GM12878 (cell line): ENCODE results near the gene OR5K1. TPM values are rescaled to one million over a fixed set of nuclear protein-coding genes. Genes with fewer than 3 reads are reported as not detected.

ENCODE experiments used
- ATAC-seq: fragments of 200-7000 bp; cut with Tn5 transposase; 3 replicates; pipeline ENCODE4 v1.9.1; 2020; ENCODE audit warnings: mild to moderate bottlenecking, moderate library complexity
- BruUV-seq: library from RNA; stranded (reverse); fragments of 400-500 nt; replicated peaks from 2 replicates; lab custom pipeline; 2021; lab: Mats Ljungman, UMichigan
- CTCF ChIA-PET: fragments of 300-600 bp; sonication (Branson Sonifier 250); formaldehyde crosslinking; extraction: SDS; loops from one replicate; lab custom pipeline; 2021; ENCODE audit warnings: inconsistent platforms; lab: Yijun Ruan, JAX
- POLR2A ChIA-PET: fragments of 350-600 bp; formaldehyde crosslinking; extraction: SDS; loops from one replicate; lab custom pipeline; 2021; ENCODE audit warnings: inconsistent platforms; lab: Charles Lee
- RAD21 ChIA-PET: fragments of 300-600 bp; sonication (Branson Sonifier 250); formaldehyde crosslinking; loops from one replicate; lab custom pipeline; 2023; ENCODE audit warnings: antibody characterized with exemption; ENCODE audit not compliant: unreplicated experiment; lab: Charles Lee
- SMC1A ChIA-PET: fragments of 300-600 bp; sonication (Branson Sonifier 250); formaldehyde crosslinking; loops from one replicate; lab custom pipeline; 2023; ENCODE audit not compliant: unreplicated experiment, uncharacterized antibody; lab: Charles Lee
- DNase-seq: peaks from one replicate; pipeline ENCODE4 v3.0.0-alpha.2; 2011; ENCODE audit warnings: low read depth, low spot score
- FAIRE-seq: peaks from 3 replicates; lab custom pipeline; 2011; peaks lifted over from hg19 to GRCh38; lab: Jason Lieb, UNC
- H2AFZ ChIP-seq: 2 replicates; pipeline ENCODE4 v1.6.0; 2011; ENCODE audit warnings: low read depth, low read length, control low read depth; ENCODE audit not compliant: control insufficient read depth
- H3K27ac ChIP-seq: 2 replicates; pipeline ENCODE4 v1.5.1; 2011; ENCODE audit warnings: control low read depth; ENCODE audit not compliant: control insufficient read depth, insufficient read depth
- H3K27me3 ChIP-seq, 2 experiments: replicated peaks in 1 of 2; 2 replicates each; pipeline versions ENCODE4 v1.6.0 to v1.6.1; 2011; ENCODE audit warnings: low read length in 1 of 2; ENCODE audit not compliant: control insufficient read depth in 2 of 2, insufficient read depth in 2 of 2
- H3K36me3 ChIP-seq, 2 experiments: 2 replicates each; pipeline ENCODE4 v1.5.1; 2011; ENCODE audit warnings: low read length in 1 of 2; ENCODE audit not compliant: control insufficient read depth in 2 of 2, insufficient read depth in 2 of 2
- H3K4me1 ChIP-seq: 2 replicates; pipeline ENCODE4 v1.6.1; 2011; ENCODE audit warnings: mild to moderate bottlenecking, low read length, moderate library complexity, mixed read lengths; ENCODE audit not compliant: control insufficient read depth, insufficient read depth
- H3K4me2 ChIP-seq: 2 replicates; pipeline ENCODE4 v1.6.0; 2011; ENCODE audit warnings: control low read depth; ENCODE audit not compliant: control insufficient read depth, insufficient read depth
- H3K4me3 ChIP-seq: fragments of 200-600 bp; sonication (generic); 2 replicates; pipeline ENCODE4 v1.5.1; 2016
- H3K79me2 ChIP-seq: 2 replicates; pipeline ENCODE4 v1.6.0; 2011; ENCODE audit warnings: low read length; ENCODE audit not compliant: control insufficient read depth, insufficient read depth
- H3K9ac ChIP-seq: 2 replicates; pipeline ENCODE4 v1.8.0; 2011; ENCODE audit warnings: low read length, control low read depth, mixed read lengths; ENCODE audit not compliant: control insufficient read depth, insufficient read depth
- H3K9me3 ChIP-seq: replicated peaks from 3 replicates; pipeline ENCODE4 v1.5.1; 2011; ENCODE audit warnings: mild to moderate bottlenecking, low read length; ENCODE audit not compliant: control insufficient read depth, insufficient read depth
- H4K20me1 ChIP-seq: 2 replicates; pipeline ENCODE4 v1.6.0; 2011; ENCODE audit not compliant: control insufficient read depth, insufficient read depth
- MAX ChIP-seq: IDR thresholded peaks from 2 replicates; pipeline ENCODE4 v1.6.1; 2012; ENCODE audit warnings: low read depth, low read length, improper control_type of control experiment
- MTA2 ChIP-seq: fragments of 450-650 bp; IDR thresholded peaks from 2 replicates; pipeline ENCODE4 v1.6.1; 2016; ENCODE audit warnings: low read depth, mild to moderate bottlenecking, moderate library complexity
- SP1 ChIP-seq: IDR thresholded peaks from one replicate; pipeline ENCODE4 v1.6.1; 2011; ENCODE audit warnings: low read depth, low read length
- SUPT20H ChIP-seq: IDR thresholded peaks from 2 replicates; pipeline ENCODE4 v1.6.1; 2011; ENCODE audit warnings: low read depth, mild to moderate bottlenecking, low read length, moderate library complexity, borderline replicate concordance; ENCODE audit not compliant: control insufficient read depth
- TCF12 ChIP-seq: IDR thresholded peaks from 2 replicates; pipeline ENCODE4 v1.6.1; 2011; ENCODE audit warnings: low read depth, mild to moderate bottlenecking, low read length
- WGBS: methylation state at CpG from one replicate; pipeline ENCODE4 v1.1.6; 2016; ENCODE audit warnings: low lambda C conversion rate; ENCODE audit not compliant: insufficient replicate concordance, insufficient coverage; ENCODE audit errors: missing lambda C conversion rate; 5-methylcytosine and 5-hydroxymethylcytosine counted together
- in situ Hi-C: fragments of 300-500 bp; cut with MboI; formaldehyde crosslinking; loops from 9 replicates; pipeline ENCODE4 v1.14.3; 2018; ENCODE audit warnings: mixed read lengths
- intact Hi-C: fragments of 100-400 bp; cut with micrococcal nuclease; formaldehyde crosslinking; loops from one replicate; pipeline ENCODE4 v1.14.2; 2022; ENCODE audit not compliant: unreplicated experiment
- polyA plus RNA-seq, 11 experiments: library from polyadenylated mRNA; depleted of rRNA in 4 of 11; unstranded in 6 of 11; stranded (reverse) in 5 of 11; fragments of >200 nt; fragmentation: Nextera tagmentation in 4 of 11; fragmentation: Illumina TruSeq in 1 of 11; extraction: Ambion mirVana in 4 of 11; extraction: Trizol in 1 of 11; gene quantifications; 1 replicate in 1 of 11; 2 replicates in 10 of 11; pipeline versions ENCODE4 v1.2.1 to v1.2.3, GENCODE V29; 2011 to 2016; ENCODE audit warnings: inconsistent platforms in 2 of 11, missing spikeins in 2 of 11, low read depth in 1 of 11
- total RNA-seq, 4 experiments: library from RNA; depleted of rRNA in 3 of 4; stranded (reverse); fragments of >200 nt in 3 of 4; fragmentation: Illumina TruSeq in 1 of 4; extraction: Trizol in 1 of 4; gene quantifications; 2 replicates each; pipeline versions ENCODE4 v1.2.1 to v1.2.3, GENCODE V29; 2013 to 2021
- TF ChIP-seq, protein P1 (sequence below): IDR thresholded peaks from 2 replicates; pipeline ENCODE4 v1.6.1; 2011; ENCODE audit warnings: borderline replicate concordance, low read depth, mild to moderate bottlenecking, moderate library complexity, mixed read lengths, low read length; ENCODE audit not compliant: insufficient read depth; ENCODE audit errors: extremely low read length
- TF ChIP-seq, protein P2 (sequence below): fragments of 450-650 bp; formaldehyde crosslinking; IDR thresholded peaks from 2 replicates; pipeline ENCODE4 v1.4.0; 2022; ENCODE audit warnings: mild to moderate bottlenecking, moderate library complexity

Gene OR5K1
- total and polyA plus RNA-seq, 10 of the 15 experiments (the other 5 are each of a cell fraction or from before 2014, with no cell fraction given) = 0.50 TPM; not detected in 9

DNA sequence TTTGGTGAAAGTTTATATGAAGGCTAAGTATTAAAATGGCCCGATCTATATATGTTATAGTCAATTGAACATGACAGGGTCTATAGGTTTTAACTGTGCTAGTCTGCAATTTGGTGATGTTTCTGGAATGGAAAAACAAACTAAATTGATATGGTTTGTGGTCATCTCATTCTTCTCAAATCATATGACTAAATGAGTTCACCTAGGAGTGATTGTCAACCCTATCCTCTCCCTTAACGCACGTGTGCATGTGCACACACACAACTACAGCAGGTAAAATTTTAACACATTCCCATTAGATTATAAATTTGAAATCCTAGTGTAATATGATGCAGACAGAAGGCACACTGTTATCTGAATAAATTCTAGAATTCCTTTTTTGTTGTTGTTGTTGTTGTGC lies 50.7 kb downstream of the OR5K1 start (continued):
- TF ChIP-seq MTA2 (no peak), SP1 (no peak), TCF12 (no peak)
- TF ChIP-seq, protein P1, sequence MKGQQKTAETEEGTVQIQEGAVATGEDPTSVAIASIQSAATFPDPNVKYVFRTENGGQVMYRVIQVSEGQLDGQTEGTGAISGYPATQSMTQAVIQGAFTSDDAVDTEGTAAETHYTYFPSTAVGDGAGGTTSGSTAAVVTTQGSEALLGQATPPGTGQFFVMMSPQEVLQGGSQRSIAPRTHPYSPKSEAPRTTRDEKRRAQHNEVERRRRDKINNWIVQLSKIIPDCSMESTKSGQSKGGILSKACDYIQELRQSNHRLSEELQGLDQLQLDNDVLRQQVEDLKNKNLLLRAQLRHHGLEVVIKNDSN = no peak

GRCh38 chr3:98514948-98515347 lies 51.9 kb downstream of the OR5K1 start:
- Histone ChIP-seq H4K20me1 (no peaks in the 10 kb centered on the region), H3K9ac (no peak overlapping the region), H3K27ac (no peak overlapping the region), H3K27me3 (no peaks in the 10 kb centered on the region), H3K4me2 (no peak overlapping the region), H2AFZ (no peak overlapping the region), H3K36me3 (peaks cover 0 to 24% of the 10 kb centered on the region in 2 experiments), H3K4me1 (no peaks in the 10 kb centered on the region), H3K79me2 (peaks cover 33% of the 10 kb centered on the region), H3K9me3 (no peaks in the 10 kb centered on the region), H3K4me3 (no peak overlapping the region)
- CTCF ChIA-PET = interaction anchor here (0.5 to 0.7 kb wide), 2 partner anchors 8 to 316 kb away, joined by 4 read pairs; partner anchors contain the start of gene CLDND1
- FAIRE-seq = no peak
- BruUV-seq = no TSS peak
- TF ChIP-seq, protein P2, sequence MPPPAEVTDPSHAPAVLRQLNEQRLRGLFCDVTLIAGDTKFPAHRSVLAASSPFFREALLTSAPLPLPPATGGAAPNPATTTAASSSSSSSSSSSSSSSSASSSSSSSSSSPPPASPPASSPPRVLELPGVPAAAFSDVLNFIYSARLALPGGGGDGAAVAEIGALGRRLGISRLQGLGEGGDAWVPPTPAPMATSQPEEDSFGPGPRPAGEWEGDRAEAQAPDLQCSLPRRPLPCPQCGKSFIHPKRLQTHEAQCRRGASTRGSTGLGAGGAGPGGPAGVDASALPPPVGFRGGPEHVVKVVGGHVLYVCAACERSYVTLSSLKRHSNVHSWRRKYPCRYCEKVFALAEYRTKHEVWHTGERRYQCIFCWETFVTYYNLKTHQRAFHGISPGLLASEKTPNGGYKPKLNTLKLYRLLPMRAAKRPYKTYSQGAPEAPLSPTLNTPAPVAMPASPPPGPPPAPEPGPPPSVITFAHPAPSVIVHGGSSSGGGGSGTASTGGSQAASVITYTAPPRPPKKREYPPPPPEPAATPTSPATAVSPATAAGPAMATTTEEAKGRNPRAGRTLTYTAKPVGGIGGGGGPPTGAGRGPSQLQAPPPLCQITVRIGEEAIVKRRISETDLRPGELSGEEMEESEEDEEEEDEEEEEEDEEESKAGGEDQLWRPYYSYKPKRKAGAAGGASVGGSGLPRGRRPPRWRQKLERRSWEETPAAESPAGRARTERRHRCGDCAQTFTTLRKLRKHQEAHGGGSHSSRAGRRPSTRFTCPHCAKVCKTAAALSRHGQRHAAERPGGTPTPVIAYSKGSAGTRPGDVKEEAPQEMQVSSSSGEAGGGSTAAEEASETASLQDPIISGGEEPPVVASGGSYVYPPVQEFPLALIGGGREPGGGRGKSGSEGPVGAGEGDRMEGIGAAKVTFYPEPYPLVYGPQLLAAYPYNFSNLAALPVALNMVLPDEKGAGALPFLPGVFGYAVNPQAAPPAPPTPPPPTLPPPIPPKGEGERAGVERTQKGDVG = no peak
- TF ChIP-seq SUPT20H (no peak), MAX (no peak), SP1 (no peak)
- POLR2A ChIA-PET = no interaction called here
- WGBS = 100% methylated on average over 1 of the region's 1 CpG
- no peak for DNase-seq
- SMC1A ChIA-PET = interaction anchor here (1.1 to 1.6 kb wide), 4 partner anchors 14 to 75 kb away, joined by 3 to 4 read pairs (median 3); no protein-coding TSS in a partner anchor
- RAD21 ChIA-PET = no interaction called here
- intact Hi-C loops (no loop called here), in situ Hi-C loops (loop anchor here (10.0 kb wide), 1 partner anchor 480 kb away; the partner anchor contains the start of gene GABRR3)
- peak; percentile 17 for ATAC-seq
